Measurements from ENCODE around the gene PTTG1. TPM values are rescaled to one million over a fixed set of nuclear protein-coding genes. Genes with fewer than 3 reads are reported as not detected.

Gene PTTG1
- total and polyA plus RNA-seq, 2 experiments from 2014 or later, result 69.8 to 246 TPM

GRCh38 chr5:160444407-160444806 is 22.8 kb downstream of the PTTG1 start:
- Histone ChIP-seq H3K36me3 (no peaks in the 10 kb centered on the region), H3K27ac (no peak overlapping the region), H3K4me1 (ENCODE audit: low read depth) (no peaks in the 10 kb centered on the region), H3K27me3 (peaks cover 9% of the 10 kb centered on the region), H3K4me3 (no peak overlapping the region), H3K9me3 (ENCODE audit: low read depth) (no peaks in the 10 kb centered on the region)
- no peak for TF ChIP-seq CTCF (IDR thresholded peaks at IDR 0.05; ENCODE audit: low read depth, low read length)
- DNase-seq (ENCODE audit: low read depth in 1 of 2, low spot score in 1 of 2), result no peak

GRCh38 chr5:160445132-160445531 is 23.5 kb downstream of the PTTG1 start:
- H3K36me3 ChIP-seq, result no peaks in the 10 kb centered on the region
- H3K4me3 ChIP-seq, result no peak overlapping the region
- H3K9me3 ChIP-seq (ENCODE audit: low read depth), result no peaks in the 10 kb centered on the region
- peaks cover 7% of the 10 kb centered on the region for H3K27me3 ChIP-seq
- DNase-seq (ENCODE audit: low read depth in 1 of 2, low spot score in 1 of 2), result no peak
- no peak overlapping the region for H3K27ac ChIP-seq
- TF ChIP-seq CTCF (IDR thresholded peaks at IDR 0.05; ENCODE audit: low read depth, low read length), result no peak
- H3K4me1 ChIP-seq (ENCODE audit: low read depth), result no peaks in the 10 kb centered on the region

- DNase-seq (ENCODE audit: low read depth in 1 of 2, low spot score in 1 of 2), result no peak
- Histone ChIP-seq H3K4me3 (no peak overlapping the region), H3K9me3 (ENCODE audit: low read depth) (no peaks in the 10 kb centered on the region), H3K36me3 (no peaks in the 10 kb centered on the region), H3K27ac (no peak overlapping the region), H3K27me3 (peaks cover under 1% of the 10 kb centered on the region), H3K4me1 (ENCODE audit: low read depth) (no peaks in the 10 kb centered on the region)
- no peak for TF ChIP-seq CTCF (IDR thresholded peaks at IDR 0.05; ENCODE audit: low read depth, low read length)
These were observed 24.1 kb downstream of the PTTG1 start for GRCh38 chr5:160445751-160446150.

GRCh38 chr5:160448886-160449285 is 27.2 kb downstream of the PTTG1 start:
- Histone ChIP-seq H3K4me3 (no peak overlapping the region), H3K9me3 (ENCODE audit: low read depth) (no peaks in the 10 kb centered on the region), H3K4me1 (ENCODE audit: low read depth) (no peaks in the 10 kb centered on the region), H3K27me3 (no peaks in the 10 kb centered on the region), H3K36me3 (no peaks in the 10 kb centered on the region), H3K27ac (no peak overlapping the region)
- no peak for DNase-seq (ENCODE audit: low read depth in 1 of 2, low spot score in 1 of 2)
- TF ChIP-seq CTCF (IDR thresholded peaks at IDR 0.05; ENCODE audit: low read depth, low read length), result no peak

- Histone ChIP-seq H3K9me3 (ENCODE audit: low read depth) (no peaks in the 10 kb centered on the region), H3K36me3 (no peaks in the 10 kb centered on the region), H3K4me3 (no peak overlapping the region), H3K27ac (no peak overlapping the region), H3K4me1 (ENCODE audit: low read depth) (no peaks in the 10 kb centered on the region), H3K27me3 (no peaks in the 10 kb centered on the region)
- no peak for DNase-seq (ENCODE audit: low read depth in 1 of 2, low spot score in 1 of 2)
- TF ChIP-seq CTCF (IDR thresholded peaks at IDR 0.05; ENCODE audit: low read depth, low read length), result no peak
These were observed 27.8 kb downstream of the PTTG1 start for GRCh38 chr5:160449458-160449857.
